HG03135 (cell line): ENCODE measurements around the gene SAXO1.

Experiments used
- ATAC-seq: cut with Tn5 transposase; IDR thresholded peaks from one replicate; pipeline ENCODE4 v1.9.1; 2021; ENCODE audit warnings: mild to moderate bottlenecking, moderate library complexity; ENCODE audit not compliant: unreplicated experiment

SAXO1 gene

DNA sequence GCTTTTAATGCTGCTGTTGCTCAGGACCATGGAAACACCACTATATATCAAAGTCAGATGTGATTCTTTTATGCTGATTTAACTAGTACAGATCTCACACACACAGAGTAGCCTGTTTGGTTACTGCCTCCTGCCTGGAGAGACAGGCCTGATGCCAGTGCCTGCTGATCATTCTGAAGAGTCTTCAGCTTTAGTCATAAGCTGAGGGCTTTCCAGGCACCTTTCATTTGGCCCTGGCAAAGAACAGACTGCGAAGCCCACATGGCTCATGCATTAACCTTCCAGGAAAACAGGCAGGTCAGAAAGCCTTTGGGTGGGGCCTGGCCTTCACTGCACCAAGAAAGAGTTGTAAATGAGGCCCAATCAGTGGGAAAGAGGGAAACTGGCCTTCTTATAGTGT, 144.7 kb downstream of the SAXO1 start:
- no peak for ATAC-seq

DNA sequence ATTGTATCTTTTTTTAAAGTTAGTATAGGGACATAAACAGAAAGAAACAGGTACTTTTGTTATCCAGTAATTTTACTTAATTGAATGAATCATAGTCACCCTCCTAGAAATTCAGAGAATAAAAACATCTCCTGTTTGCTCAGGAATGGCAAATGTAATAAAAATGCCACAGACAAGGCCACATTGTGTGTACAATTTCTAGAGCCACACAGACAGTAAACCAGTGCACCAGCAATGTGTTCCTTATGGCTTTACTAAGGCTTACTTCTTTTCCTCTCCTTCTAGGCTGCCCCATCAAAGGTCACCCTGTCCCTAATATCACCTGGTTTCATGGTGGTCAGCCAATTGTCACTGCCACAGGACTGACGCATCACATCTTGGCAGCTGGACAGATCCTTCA, 145.5 kb downstream of the SAXO1 start:
- no peak for ATAC-seq

DNA sequence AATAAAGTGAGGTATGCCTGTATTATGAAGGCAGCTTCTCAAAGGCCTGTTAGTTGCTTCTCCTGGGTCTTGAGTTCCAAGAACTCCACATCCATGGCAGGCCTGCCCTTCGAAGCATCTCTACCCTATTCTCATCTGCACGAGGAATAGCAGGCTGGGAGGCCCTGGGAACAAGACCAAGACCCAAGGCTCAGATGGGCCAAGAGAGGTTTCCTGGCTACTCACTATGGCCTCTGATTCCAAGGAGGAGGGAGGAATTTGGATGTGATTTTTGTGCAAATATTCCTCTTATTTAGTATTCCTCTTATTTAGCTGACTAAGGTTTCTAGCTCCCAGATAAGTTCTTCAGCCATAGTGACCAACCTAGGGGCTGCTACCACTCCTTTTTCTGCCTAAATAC, 151.3 kb downstream of the SAXO1 start:
- no peak for ATAC-seq

DNA sequence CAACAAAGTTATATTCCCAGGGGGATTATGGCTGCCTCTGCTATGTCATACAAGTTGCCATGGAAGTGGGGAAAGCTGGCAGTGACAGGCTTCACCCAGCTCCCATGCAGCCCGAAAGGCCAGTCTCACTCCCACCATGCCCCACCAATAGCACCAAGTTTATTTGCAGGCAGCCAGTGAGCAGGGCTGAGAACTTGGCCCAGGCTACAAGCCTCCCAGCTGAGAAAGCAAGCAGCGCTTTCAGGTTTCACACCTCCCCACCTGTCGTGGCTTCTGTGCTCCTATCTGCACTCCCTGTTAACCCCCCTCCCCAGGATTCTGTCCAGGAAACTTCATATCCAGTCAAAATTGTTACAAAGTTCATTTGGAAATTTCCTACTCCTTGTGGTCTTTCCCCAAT, 155.0 kb downstream of the SAXO1 start:
- ATAC-seq: no peak
